ENCODE measurements around the gene RIPOR1.

RIPOR1 gene

GRCh38 chr16:67555795-67556212 is 27.2 kb downstream of the RIPOR1 start:
- peak; percentile 72 for DNase-seq (ENCODE audit: low spot score)

- no peak for DNase-seq (ENCODE audit: low spot score)
Measured at GRCh38 chr16:67558859-67559258, 30.2 kb downstream of the RIPOR1 start.

- no peak for DNase-seq (ENCODE audit: low spot score)
Measured at GRCh38 chr16:67560827-67561342, 32.3 kb downstream of the RIPOR1 start.

GRCh38 chr16:67561501-67561823 is 32.8 kb downstream of the RIPOR1 start:
- no peak for DNase-seq (ENCODE audit: low spot score)

GRCh38 chr16:67561824-67562525 is 33.3 kb downstream of the RIPOR1 start:
- peak; percentile 98 for DNase-seq (ENCODE audit: low spot score)

- DNase-seq (ENCODE audit: low spot score) = peak; percentile 84
Measured at GRCh38 chr16:67562526-67562917, 33.9 kb downstream of the RIPOR1 start, which contains the start of gene CTCF. TSS of gene CTCF (plus strand) at chr16:67562526. CDS start at chr16:67610833, 48,307 bp downstream.

GRCh38 chr16:67562918-67563707 is 34.5 kb downstream of the RIPOR1 start:
- DNase-seq (ENCODE audit: low spot score) = peak; percentile 51

GRCh38 chr16:67563708-67564468 is 35.3 kb downstream of the RIPOR1 start:
- DNase-seq (ENCODE audit: low spot score) = no peak

GRCh38 chr16:67565470-67566100 is 37.0 kb downstream of the RIPOR1 start:
- DNase-seq (ENCODE audit: low spot score) = no peak

- no peak for DNase-seq (ENCODE audit: low spot score)
Measured at GRCh38 chr16:67571464-67571863, 42.8 kb downstream of the RIPOR1 start.

- no peak for DNase-seq (ENCODE audit: low spot score)
Measured at GRCh38 chr16:67571981-67572431, 43.4 kb downstream of the RIPOR1 start.

- DNase-seq (ENCODE audit: low spot score) = no peak
Measured at GRCh38 chr16:67579686-67580085, 51.1 kb downstream of the RIPOR1 start.

GRCh38 chr16:67580202-67580601 is 51.6 kb downstream of the RIPOR1 start:
- DNase-seq (ENCODE audit: low spot score) = no peak

GRCh38 chr16:67593288-67593687 is 64.7 kb downstream of the RIPOR1 start:
- no peak for DNase-seq (ENCODE audit: low spot score)

GRCh38 chr16:67593701-67594100 is 65.1 kb downstream of the RIPOR1 start:
- DNase-seq (ENCODE audit: low spot score) = no peak

GRCh38 chr16:67594256-67594915 is 65.8 kb downstream of the RIPOR1 start:
- DNase-seq (ENCODE audit: low spot score) = no peak

GRCh38 chr16:67594956-67595355 is 66.3 kb downstream of the RIPOR1 start:
- DNase-seq (ENCODE audit: low spot score) = no peak

All from CD4-positive, alpha-beta T cell treated with Interleukin-6 at 100 ng/mL for 8 hours (primary cell).